ENCODE data around the gene AK9.

- TF ChIP-seq USF1 (IDR thresholded peaks at IDR 0.05; ENCODE audit: borderline replicate concordance, low read depth) = no peak
- TF ChIP-seq, protein P1, sequence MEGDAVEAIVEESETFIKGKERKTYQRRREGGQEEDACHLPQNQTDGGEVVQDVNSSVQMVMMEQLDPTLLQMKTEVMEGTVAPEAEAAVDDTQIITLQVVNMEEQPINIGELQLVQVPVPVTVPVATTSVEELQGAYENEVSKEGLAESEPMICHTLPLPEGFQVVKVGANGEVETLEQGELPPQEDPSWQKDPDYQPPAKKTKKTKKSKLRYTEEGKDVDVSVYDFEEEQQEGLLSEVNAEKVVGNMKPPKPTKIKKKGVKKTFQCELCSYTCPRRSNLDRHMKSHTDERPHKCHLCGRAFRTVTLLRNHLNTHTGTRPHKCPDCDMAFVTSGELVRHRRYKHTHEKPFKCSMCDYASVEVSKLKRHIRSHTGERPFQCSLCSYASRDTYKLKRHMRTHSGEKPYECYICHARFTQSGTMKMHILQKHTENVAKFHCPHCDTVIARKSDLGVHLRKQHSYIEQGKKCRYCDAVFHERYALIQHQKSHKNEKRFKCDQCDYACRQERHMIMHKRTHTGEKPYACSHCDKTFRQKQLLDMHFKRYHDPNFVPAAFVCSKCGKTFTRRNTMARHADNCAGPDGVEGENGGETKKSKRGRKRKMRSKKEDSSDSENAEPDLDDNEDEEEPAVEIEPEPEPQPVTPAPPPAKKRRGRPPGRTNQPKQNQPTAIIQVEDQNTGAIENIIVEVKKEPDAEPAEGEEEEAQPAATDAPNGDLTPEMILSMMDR (IDR thresholded peaks at IDR 0.05) = no peak
- TF ChIP-seq EZH2phosphoT487 (IDR thresholded peaks at IDR 0.05; ENCODE audit: borderline replicate concordance, low read depth) = no peak
- TF ChIP-seq POLR2AphosphoS5 (IDR thresholded peaks at IDR 0.05; ENCODE audit: low read depth, low read length) = no peak
- TF ChIP-seq, protein P2, sequence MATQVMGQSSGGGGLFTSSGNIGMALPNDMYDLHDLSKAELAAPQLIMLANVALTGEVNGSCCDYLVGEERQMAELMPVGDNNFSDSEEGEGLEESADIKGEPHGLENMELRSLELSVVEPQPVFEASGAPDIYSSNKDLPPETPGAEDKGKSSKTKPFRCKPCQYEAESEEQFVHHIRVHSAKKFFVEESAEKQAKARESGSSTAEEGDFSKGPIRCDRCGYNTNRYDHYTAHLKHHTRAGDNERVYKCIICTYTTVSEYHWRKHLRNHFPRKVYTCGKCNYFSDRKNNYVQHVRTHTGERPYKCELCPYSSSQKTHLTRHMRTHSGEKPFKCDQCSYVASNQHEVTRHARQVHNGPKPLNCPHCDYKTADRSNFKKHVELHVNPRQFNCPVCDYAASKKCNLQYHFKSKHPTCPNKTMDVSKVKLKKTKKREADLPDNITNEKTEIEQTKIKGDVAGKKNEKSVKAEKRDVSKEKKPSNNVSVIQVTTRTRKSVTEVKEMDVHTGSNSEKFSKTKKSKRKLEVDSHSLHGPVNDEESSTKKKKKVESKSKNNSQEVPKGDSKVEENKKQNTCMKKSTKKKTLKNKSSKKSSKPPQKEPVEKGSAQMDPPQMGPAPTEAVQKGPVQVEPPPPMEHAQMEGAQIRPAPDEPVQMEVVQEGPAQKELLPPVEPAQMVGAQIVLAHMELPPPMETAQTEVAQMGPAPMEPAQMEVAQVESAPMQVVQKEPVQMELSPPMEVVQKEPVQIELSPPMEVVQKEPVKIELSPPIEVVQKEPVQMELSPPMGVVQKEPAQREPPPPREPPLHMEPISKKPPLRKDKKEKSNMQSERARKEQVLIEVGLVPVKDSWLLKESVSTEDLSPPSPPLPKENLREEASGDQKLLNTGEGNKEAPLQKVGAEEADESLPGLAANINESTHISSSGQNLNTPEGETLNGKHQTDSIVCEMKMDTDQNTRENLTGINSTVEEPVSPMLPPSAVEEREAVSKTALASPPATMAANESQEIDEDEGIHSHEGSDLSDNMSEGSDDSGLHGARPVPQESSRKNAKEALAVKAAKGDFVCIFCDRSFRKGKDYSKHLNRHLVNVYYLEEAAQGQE (IDR thresholded peaks at IDR 0.05; ENCODE audit: low read depth, low read length) = no peak
Measured at GRCh38 chr6:109456710-109457561, 234.1 kb downstream of the AK9 start.
